HepG2 (cell line): ENCODE measurements around the gene FRMD6. TPM values are rescaled to one million over a fixed set of nuclear protein-coding genes. Genes with fewer than 3 reads are reported as not detected.

Experiments used
- ASH2L ChIP-seq: fragments of 300-600, 200-600 bp; sonication (generic); IDR thresholded peaks from 2 replicates; pipeline ENCODE4 v1.7.0; 2017; ENCODE audit warnings: low read depth, mild to moderate bottlenecking, moderate library complexity, mixed read lengths, low read length; ENCODE audit not compliant: insufficient read length
- GLI4 ChIP-seq: sonication (generic); formaldehyde crosslinking; IDR thresholded peaks from 2 replicates; pipeline ENCODE4 v1.5.1; 2020; ENCODE audit warnings: missing genetic modification reagents, mild to moderate bottlenecking, moderate library complexity, borderline replicate concordance
- GTF2F1 ChIP-seq: fragments of 150-350 bp; IDR thresholded peaks from 2 replicates; pipeline ENCODE4 v1.6.1; 2014; ENCODE audit warnings: low read length
- HNF4G ChIP-seq, 2 experiments: sonication (generic) in 1 of 2; formaldehyde crosslinking in 1 of 2; IDR thresholded peaks; 2 replicates each; pipeline versions ENCODE4 v1.4.0 to v1.6.1; 2011 to 2020; ENCODE audit warnings: borderline replicate concordance in 2 of 2, low read depth in 2 of 2, mild to moderate bottlenecking in 2 of 2, low read length in 1 of 2, missing genetic modification reagents in 1 of 2, moderate library complexity in 1 of 2
- HOXA3 ChIP-seq: sonication (generic); formaldehyde crosslinking; IDR thresholded peaks from 2 replicates; pipeline ENCODE4 v1.5.0; 2020; ENCODE audit warnings: missing genetic modification reagents
- MYPOP ChIP-seq: sonication (generic); formaldehyde crosslinking; IDR thresholded peaks from 2 replicates; pipeline ENCODE4 v1.8.1; 2023; ENCODE audit warnings: mild to moderate bottlenecking, moderate library complexity, missing genetic modification reagents
- NR2C2 ChIP-seq: sonication (generic); formaldehyde crosslinking; IDR thresholded peaks from 2 replicates; pipeline ENCODE4 v1.4.0; 2020; ENCODE audit warnings: missing genetic modification reagents, mild to moderate bottlenecking, moderate library complexity, borderline replicate concordance
- RFXAP ChIP-seq: sonication (generic); formaldehyde crosslinking; IDR thresholded peaks from 2 replicates; pipeline ENCODE4 v1.4.0; 2020; ENCODE audit warnings: missing genetic modification reagents, borderline replicate concordance
- SAP130 ChIP-seq: IDR thresholded peaks from 2 replicates; pipeline ENCODE4 v1.6.1; 2016; ENCODE audit warnings: low read depth
- SSRP1 ChIP-seq: IDR thresholded peaks from 2 replicates; pipeline ENCODE4 v1.6.1; 2016; ENCODE audit warnings: control low read depth
- STAT5B ChIP-seq: sonication (generic); formaldehyde crosslinking; IDR thresholded peaks from 2 replicates; pipeline ENCODE4 v1.4.0; 2020; ENCODE audit warnings: missing genetic modification reagents
- THAP11 ChIP-seq: IDR thresholded peaks from 2 replicates; pipeline ENCODE4 v1.6.1; 2016; ENCODE audit warnings: missing biosample characterization, missing genetic modification reagents
- ZBTB10 ChIP-seq: sonication (generic); formaldehyde crosslinking; IDR thresholded peaks from 2 replicates; pipeline ENCODE4 v1.4.0; 2020; ENCODE audit warnings: missing genetic modification reagents, borderline replicate concordance
- ZFP36 ChIP-seq: fragments of 150-350 bp; IDR thresholded peaks from 2 replicates; pipeline ENCODE4 v1.6.1; 2018; ENCODE audit warnings: borderline replicate concordance, low read length, low read depth; ENCODE audit not compliant: partially characterized antibody
- ZFP62 ChIP-seq: sonication (generic); formaldehyde crosslinking; IDR thresholded peaks from 2 replicates; pipeline ENCODE4 v1.4.0; 2020; ENCODE audit warnings: missing genetic modification reagents
- ZNF263 ChIP-seq: sonication (generic); formaldehyde crosslinking; IDR thresholded peaks from 2 replicates; pipeline ENCODE4 v1.4.0; 2020; ENCODE audit warnings: missing genetic modification reagents
- ZNF264 ChIP-seq: sonication (generic); formaldehyde crosslinking; IDR thresholded peaks from 2 replicates; pipeline ENCODE4 v1.4.0; 2020; ENCODE audit warnings: missing genetic modification reagents
- ZNF354B ChIP-seq: sonication (generic); formaldehyde crosslinking; IDR thresholded peaks from 2 replicates; pipeline ENCODE4 v1.8.0; 2022; ENCODE audit warnings: mild to moderate bottlenecking, missing genetic modification reagents
- ZNF672 ChIP-seq: sonication (generic); formaldehyde crosslinking; IDR thresholded peaks from 2 replicates; pipeline ENCODE4 v1.8.1; 2022; ENCODE audit warnings: missing genetic modification reagents
- ZNF749 ChIP-seq: sonication (generic); formaldehyde crosslinking; IDR thresholded peaks from 2 replicates; pipeline ENCODE4 v1.8.0; 2022; ENCODE audit warnings: mild to moderate bottlenecking, missing genetic modification reagents, moderate library complexity, borderline replicate concordance
- ZNF781 ChIP-seq: sonication (generic); formaldehyde crosslinking; IDR thresholded peaks from 2 replicates; pipeline ENCODE4 v1.5.1; 2020; ENCODE audit warnings: borderline replicate concordance, mild to moderate bottlenecking, missing genetic modification reagents; ENCODE audit errors: not compliant biosample characterization
- ZNF83 ChIP-seq: sonication (generic); formaldehyde crosslinking; IDR thresholded peaks from 2 replicates; pipeline ENCODE4 v1.4.0; 2020; ENCODE audit warnings: missing genetic modification reagents, mild to moderate bottlenecking, borderline replicate concordance
- polyA plus RNA-seq, 8 experiments: library from polyadenylated mRNA; depleted of rRNA in 3 of 8; stranded (reverse) in 7 of 8; unstranded in 1 of 8; fragments of >200 nt; fragmentation: Illumina TruSeq in 4 of 8; extraction: Trizol in 4 of 8; gene quantifications; 2 replicates each; pipeline versions ENCODE4 v1.2.1 to v1.2.3, GENCODE V29; 2011 to 2016; ENCODE audit warnings: low read depth in 4 of 8, missing spikeins in 1 of 8, mixed read lengths in 1 of 8; ENCODE audit not compliant: insufficient read depth in 1 of 8
- total RNA-seq, 5 experiments: library from RNA; depleted of rRNA; stranded (reverse); fragments of >200 nt; fragmentation: Illumina TruSeq; extraction: Trizol; gene quantifications; 2 replicates each; pipeline ENCODE4 v1.2.3, GENCODE V29; 2016; ENCODE audit warnings: low read depth in 1 of 5
- TF ChIP-seq, protein P1 (sequence below): IDR thresholded peaks from 2 replicates; pipeline ENCODE4 v1.6.1; 2012; ENCODE audit warnings: inconsistent platforms

FRMD6 gene
- total and polyA plus RNA-seq, 2 of the 13 experiments (the other 11 are each of a cell fraction or from before 2014, with no cell fraction given), result 2.4 to 5.4 TPM

DNA sequence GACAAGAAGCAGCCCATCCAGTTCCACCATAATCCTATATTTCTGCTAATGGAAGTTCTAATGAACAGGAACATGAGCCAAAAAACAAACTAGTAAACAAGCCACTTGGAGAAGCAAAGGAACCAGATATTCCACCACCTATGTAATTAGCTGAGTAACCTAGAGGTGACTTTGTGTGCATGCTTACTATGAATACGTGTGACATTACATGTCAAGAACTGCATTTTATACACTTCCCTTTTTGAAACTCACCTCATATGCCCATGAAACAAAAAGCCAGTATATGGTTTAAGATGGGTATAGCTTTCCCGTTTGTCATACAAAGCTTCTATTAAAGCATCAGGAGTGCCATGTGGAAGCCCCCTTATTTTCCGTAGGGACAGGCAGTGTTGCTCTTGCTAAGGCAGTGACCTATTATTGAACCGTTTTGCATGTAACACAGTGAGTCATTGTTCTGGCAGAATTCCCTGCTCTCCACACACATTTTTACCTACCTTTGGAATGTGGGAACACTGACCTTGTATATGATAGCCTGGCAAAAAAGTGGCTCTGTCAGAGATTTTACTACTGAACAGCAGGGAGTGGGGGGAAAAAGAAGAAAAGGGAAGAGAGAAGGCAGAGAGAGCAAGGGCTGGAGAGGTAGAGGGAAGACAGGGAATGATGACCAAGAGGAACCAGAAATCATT is 34.8 kb upstream of the FRMD6 start (continued):
- no peak for TF ChIP-seq ZBTB10 (CRISPR knock-in tag)
- TF ChIP-seq ZFP62, result no peak
- no peak for TF ChIP-seq SAP130 (CRISPR knock-in tag)
- no peak for TF ChIP-seq ZNF781 (CRISPR knock-in tag)
- TF ChIP-seq HNF4G (IDR thresholded peaks at IDR 0.05; ENCODE audit: borderline replicate concordance, low read depth, low read length), result no peak
- no peak for TF ChIP-seq HNF4G (CRISPR knock-in tag; IDR thresholded peaks at IDR 0.05; ENCODE audit: borderline replicate concordance, low read depth)
- no peak for TF ChIP-seq ASH2L
- TF ChIP-seq ZNF263 (CRISPR knock-in tag), result no peak
- no peak for TF ChIP-seq ZNF749 (CRISPR knock-in tag)
- TF ChIP-seq STAT5B (CRISPR knock-in tag), result no peak
- TF ChIP-seq GTF2F1, result no peak
- TF ChIP-seq RFXAP (CRISPR knock-in tag), result no peak
- no peak for TF ChIP-seq HOXA3
- no peak for TF ChIP-seq ZNF354B (CRISPR knock-in tag)
- TF ChIP-seq ZNF83 (CRISPR knock-in tag), result no peak
- TF ChIP-seq, protein P1, sequence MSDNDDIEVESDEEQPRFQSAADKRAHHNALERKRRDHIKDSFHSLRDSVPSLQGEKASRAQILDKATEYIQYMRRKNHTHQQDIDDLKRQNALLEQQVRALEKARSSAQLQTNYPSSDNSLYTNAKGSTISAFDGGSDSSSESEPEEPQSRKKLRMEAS, result no peak
- TF ChIP-seq ZNF264, result no peak
- TF ChIP-seq GLI4 (CRISPR knock-in tag), result no peak
- no peak for TF ChIP-seq MYPOP (CRISPR knock-in tag)
- no peak for TF ChIP-seq ZFP36
- TF ChIP-seq SSRP1 (CRISPR knock-in tag), result no peak
- TF ChIP-seq NR2C2 (CRISPR knock-in tag), result no peak
- no peak for TF ChIP-seq ZNF672 (CRISPR knock-in tag)
- no peak for TF ChIP-seq THAP11 (CRISPR knock-in tag)
